Measurements from ENCODE around the gene NOTUM.

DNA sequence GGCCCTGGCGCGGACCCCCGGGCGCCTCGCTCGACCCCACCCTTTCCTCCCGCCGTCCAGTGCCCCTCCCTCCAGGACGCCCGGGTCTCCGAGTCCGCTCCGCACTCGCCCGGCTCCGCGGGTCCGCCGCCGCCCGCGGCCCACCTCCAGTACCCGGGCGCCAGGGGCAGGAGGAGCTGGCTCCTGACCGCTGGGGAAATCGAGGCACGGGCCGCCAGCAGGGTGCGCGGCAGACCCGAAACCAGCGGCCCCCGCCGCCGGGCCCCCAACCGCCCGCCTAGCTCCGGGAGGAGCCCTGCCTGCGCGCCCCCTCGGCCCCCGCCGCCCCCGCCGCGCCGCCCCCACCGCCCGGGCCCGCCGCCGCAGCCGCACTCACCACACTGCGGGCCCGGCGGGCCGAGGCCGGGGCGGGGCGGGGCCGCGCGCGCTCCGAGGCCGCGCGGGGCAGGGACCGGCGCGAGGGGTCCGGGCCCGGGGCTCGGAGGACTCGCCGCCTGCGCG lies 33.8 kb downstream of the NOTUM start:
- TF ChIP-seq, protein P1, sequence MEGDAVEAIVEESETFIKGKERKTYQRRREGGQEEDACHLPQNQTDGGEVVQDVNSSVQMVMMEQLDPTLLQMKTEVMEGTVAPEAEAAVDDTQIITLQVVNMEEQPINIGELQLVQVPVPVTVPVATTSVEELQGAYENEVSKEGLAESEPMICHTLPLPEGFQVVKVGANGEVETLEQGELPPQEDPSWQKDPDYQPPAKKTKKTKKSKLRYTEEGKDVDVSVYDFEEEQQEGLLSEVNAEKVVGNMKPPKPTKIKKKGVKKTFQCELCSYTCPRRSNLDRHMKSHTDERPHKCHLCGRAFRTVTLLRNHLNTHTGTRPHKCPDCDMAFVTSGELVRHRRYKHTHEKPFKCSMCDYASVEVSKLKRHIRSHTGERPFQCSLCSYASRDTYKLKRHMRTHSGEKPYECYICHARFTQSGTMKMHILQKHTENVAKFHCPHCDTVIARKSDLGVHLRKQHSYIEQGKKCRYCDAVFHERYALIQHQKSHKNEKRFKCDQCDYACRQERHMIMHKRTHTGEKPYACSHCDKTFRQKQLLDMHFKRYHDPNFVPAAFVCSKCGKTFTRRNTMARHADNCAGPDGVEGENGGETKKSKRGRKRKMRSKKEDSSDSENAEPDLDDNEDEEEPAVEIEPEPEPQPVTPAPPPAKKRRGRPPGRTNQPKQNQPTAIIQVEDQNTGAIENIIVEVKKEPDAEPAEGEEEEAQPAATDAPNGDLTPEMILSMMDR (IDR thresholded peaks at IDR 0.05 in 2 of 3, conservative IDR thresholded peaks at IDR 0.05 in 1 of 3; ENCODE audit: control insufficient read depth in 2 of 3, extremely low read depth in 1 of 3, insufficient read depth in 1 of 3, low read depth in 3 of 3, low read length in 3 of 3), result no peak
- TF ChIP-seq E4F1 (IDR thresholded peaks at IDR 0.05; ENCODE audit: borderline replicate concordance, partially characterized antibody), result no peak
- TF ChIP-seq TAF1 (IDR thresholded peaks at IDR 0.05; ENCODE audit: borderline replicate concordance, low read depth, low read length), result no peak
- TF ChIP-seq CHD4 (IDR thresholded peaks at IDR 0.05), result no peak
- TF ChIP-seq RBBP5 (conservative IDR thresholded peaks at IDR 0.05), result no peak
- TF ChIP-seq, protein P2, sequence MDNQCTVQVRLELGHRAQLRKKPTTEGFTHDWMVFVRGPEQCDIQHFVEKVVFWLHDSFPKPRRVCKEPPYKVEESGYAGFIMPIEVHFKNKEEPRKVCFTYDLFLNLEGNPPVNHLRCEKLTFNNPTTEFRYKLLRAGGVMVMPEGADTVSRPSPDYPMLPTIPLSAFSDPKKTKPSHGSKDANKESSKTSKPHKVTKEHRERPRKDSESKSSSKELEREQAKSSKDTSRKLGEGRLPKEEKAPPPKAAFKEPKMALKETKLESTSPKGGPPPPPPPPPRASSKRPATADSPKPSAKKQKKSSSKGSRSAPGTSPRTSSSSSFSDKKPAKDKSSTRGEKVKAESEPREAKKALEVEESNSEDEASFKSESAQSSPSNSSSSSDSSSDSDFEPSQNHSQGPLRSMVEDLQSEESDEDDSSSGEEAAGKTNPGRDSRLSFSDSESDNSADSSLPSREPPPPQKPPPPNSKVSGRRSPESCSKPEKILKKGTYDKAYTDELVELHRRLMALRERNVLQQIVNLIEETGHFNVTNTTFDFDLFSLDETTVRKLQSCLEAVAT (IDR thresholded peaks at IDR 0.05), result no peak
- no peak for TF ChIP-seq MTA3 (IDR thresholded peaks at IDR 0.05; ENCODE audit: borderline replicate concordance, low read length)
- TF ChIP-seq EZH2 (IDR thresholded peaks at IDR 0.05; ENCODE audit: borderline replicate concordance, control insufficient read depth, low read depth, low read length), result no peak
- TF ChIP-seq, protein P3, sequence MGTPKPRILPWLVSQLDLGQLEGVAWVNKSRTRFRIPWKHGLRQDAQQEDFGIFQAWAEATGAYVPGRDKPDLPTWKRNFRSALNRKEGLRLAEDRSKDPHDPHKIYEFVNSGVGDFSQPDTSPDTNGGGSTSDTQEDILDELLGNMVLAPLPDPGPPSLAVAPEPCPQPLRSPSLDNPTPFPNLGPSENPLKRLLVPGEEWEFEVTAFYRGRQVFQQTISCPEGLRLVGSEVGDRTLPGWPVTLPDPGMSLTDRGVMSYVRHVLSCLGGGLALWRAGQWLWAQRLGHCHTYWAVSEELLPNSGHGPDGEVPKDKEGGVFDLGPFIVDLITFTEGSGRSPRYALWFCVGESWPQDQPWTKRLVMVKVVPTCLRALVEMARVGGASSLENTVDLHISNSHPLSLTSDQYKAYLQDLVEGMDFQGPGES (IDR thresholded peaks at IDR 0.05), result no peak
- TF ChIP-seq PBX3 (IDR thresholded peaks at IDR 0.05; ENCODE audit: insufficient replicate concordance, low read depth, low read length), result no peak
- no peak for TF ChIP-seq EP300 (IDR thresholded peaks at IDR 0.05; ENCODE audit: borderline replicate concordance in 1 of 2, control insufficient read depth in 1 of 2, low read depth in 2 of 2, low read length in 2 of 2)
- no peak for TF ChIP-seq ATF2 (IDR thresholded peaks at IDR 0.05; ENCODE audit: low read length)
- TF ChIP-seq GATAD2B (conservative IDR thresholded peaks at IDR 0.05; ENCODE audit: low read depth), result no peak
